H1 (cell line): ENCODE measurements around the gene LDLRAD4. TPM values are rescaled to one million over a fixed set of nuclear protein-coding genes. Genes with fewer than 3 reads are reported as not detected.

Experiments
- ASH2L ChIP-seq: fragments of 200-600, 300-600 bp; sonication (generic); IDR thresholded peaks from one replicate; pipeline ENCODE4 v1.7.1; 2017; ENCODE audit warnings: low read length
- CHD7 ChIP-seq: fragments of 300-600 bp; sonication (generic); IDR thresholded peaks from 2 replicates; pipeline ENCODE4 v1.7.1; 2012; ENCODE audit warnings: low read length, moderate library complexity, mild to moderate bottlenecking, inconsistent platforms; ENCODE audit not compliant: insufficient replicate concordance
- polyA plus RNA-seq, 7 experiments: library from polyadenylated mRNA; depleted of rRNA in 3 of 7; stranded (reverse) in 5 of 7; unstranded in 2 of 7; fragments of >200 nt in 5 of 7; fragments of 200-250 nt in 2 of 7; gene quantifications; 1 replicate in 5 of 7; 2 replicates in 1 of 7; 4 replicates in 1 of 7; pipeline versions ENCODE4 v1.2.1 to v1.2.3, GENCODE V29; 2011 to 2013; ENCODE audit warnings: missing spikeins in 2 of 7, mixed read lengths in 2 of 7
- total RNA-seq: library from RNA; stranded (reverse); fragmentation: NEBNext Ultra II Directional; extraction: Animal tissue kit (Norgen Biotek cat#: 25700); gene quantifications from 2 replicates; pipeline ENCODE4 v1.2.1, GENCODE V29; 2021

LDLRAD4 gene
- total and polyA plus RNA-seq, 2 of the 8 experiments (the other 6 are each of a cell fraction or from before 2014, with no cell fraction given): 0.77 to 1.4 TPM

DNA sequence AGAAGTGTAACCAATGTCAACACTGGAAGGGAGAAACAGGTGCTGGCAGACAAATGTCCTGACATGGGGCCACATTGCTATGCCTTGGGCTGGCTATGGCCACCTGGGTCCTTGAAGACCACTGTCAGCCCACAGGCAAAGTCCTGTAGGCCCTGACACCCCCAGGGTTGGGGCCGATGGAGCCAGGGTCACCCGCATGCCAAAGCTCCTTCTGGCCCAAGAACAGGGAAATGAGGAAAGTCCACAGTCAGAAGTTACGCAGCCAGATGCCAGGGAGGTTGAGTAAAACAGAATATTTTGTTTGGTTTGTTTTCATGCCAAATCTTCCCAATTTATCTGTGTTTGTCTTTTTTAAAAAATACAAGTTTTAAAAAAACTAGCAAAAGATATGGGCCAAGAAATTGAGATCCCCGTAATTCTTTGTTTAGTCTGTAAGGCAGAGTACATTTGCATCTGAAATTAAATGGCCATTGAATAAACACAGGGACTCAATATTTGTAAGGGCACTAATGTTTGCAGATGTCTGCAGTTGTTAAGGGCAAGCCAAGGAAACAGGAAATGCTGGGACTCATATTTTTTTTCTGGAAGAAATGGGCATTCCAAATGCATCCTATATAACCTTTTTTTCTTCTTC is 321.4 kb downstream of the LDLRAD4 start (continued):
- TF ChIP-seq CHD7 (no peak), ASH2L (no peak)
- TF ChIP-seq, all 59 proteins: peak for 0
